ENCODE measurements around the gene LYPLAL1. TPM values are rescaled to one million over a fixed set of nuclear protein-coding genes. Genes with fewer than 3 reads are reported as not detected.

LYPLAL1 gene
- total RNA-seq, 1 experiment from 2014 or later, result 41.3 TPM

DNA sequence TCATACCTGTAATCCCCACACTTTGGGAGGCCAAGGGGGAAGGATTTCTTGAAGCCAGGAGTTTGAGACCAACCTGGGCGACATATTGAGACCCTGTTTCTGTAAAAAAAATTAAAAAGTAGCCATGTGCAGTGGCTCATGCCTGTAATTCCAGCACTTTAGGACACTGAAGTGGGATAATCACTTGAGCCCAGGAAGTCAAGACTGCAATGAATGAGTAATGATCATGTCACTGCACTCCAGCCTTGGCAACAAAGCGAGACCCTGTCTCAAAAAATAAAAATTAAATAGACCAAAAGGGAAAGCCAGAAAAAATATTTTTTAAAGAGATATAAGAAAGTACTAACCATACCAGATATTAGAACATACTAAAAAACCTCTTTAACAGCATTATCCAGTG, 44.7 kb upstream of the LYPLAL1 start:
- Histone ChIP-seq H3K27me3 (ENCODE audit: control insufficient read depth, insufficient read depth, low read length) (no peaks in the 10 kb centered on the region), H3K9me3 (ENCODE audit: control insufficient read depth, insufficient read depth, low read depth, low read length) (no peaks in the 10 kb centered on the region), H3K4me1 (ENCODE audit: control insufficient read depth, insufficient read depth, low read length) (no peaks in the 10 kb centered on the region), H3K27ac (ENCODE audit: low read length) (no peak overlapping the region), H3K4me3 (ENCODE audit: low read depth in 2 of 2, low read length in 2 of 2) (no peak overlapping the region), H3K36me3 (ENCODE audit: control insufficient read depth, insufficient read depth, low read length) (no peaks in the 10 kb centered on the region; the same call in 1 of the 2 replicates)
- DNase-seq (ENCODE audit: low read depth, low spot score) (no peak), ATAC-seq (no peak)
- CTCF ChIA-PET, result no interaction called here
- BruUV-seq (replicated peaks), result no TSS peak
- POLR2A ChIA-PET, result no interaction called here
- in situ Hi-C loops (cut with HindIII; ENCODE audit: low pct_unique_long_range_greater_than_20kb, low sequenced_read_pairs), result no loop called here
- TF ChIP-seq SIN3A (IDR thresholded peaks at IDR 0.05; ENCODE audit: borderline replicate concordance, insufficient read depth, low read depth, low read length) (no peak), TCF7L2 (IDR thresholded peaks at IDR 0.05; ENCODE audit: low read depth, low read length) (no peak), POLR2AphosphoS5 (IDR thresholded peaks at IDR 0.05; ENCODE audit: low read depth, low read length) (no peak)
- TF ChIP-seq, protein P1, sequence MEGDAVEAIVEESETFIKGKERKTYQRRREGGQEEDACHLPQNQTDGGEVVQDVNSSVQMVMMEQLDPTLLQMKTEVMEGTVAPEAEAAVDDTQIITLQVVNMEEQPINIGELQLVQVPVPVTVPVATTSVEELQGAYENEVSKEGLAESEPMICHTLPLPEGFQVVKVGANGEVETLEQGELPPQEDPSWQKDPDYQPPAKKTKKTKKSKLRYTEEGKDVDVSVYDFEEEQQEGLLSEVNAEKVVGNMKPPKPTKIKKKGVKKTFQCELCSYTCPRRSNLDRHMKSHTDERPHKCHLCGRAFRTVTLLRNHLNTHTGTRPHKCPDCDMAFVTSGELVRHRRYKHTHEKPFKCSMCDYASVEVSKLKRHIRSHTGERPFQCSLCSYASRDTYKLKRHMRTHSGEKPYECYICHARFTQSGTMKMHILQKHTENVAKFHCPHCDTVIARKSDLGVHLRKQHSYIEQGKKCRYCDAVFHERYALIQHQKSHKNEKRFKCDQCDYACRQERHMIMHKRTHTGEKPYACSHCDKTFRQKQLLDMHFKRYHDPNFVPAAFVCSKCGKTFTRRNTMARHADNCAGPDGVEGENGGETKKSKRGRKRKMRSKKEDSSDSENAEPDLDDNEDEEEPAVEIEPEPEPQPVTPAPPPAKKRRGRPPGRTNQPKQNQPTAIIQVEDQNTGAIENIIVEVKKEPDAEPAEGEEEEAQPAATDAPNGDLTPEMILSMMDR (IDR thresholded peaks at IDR 0.05), result no peak
- TF ChIP-seq, protein P2, sequence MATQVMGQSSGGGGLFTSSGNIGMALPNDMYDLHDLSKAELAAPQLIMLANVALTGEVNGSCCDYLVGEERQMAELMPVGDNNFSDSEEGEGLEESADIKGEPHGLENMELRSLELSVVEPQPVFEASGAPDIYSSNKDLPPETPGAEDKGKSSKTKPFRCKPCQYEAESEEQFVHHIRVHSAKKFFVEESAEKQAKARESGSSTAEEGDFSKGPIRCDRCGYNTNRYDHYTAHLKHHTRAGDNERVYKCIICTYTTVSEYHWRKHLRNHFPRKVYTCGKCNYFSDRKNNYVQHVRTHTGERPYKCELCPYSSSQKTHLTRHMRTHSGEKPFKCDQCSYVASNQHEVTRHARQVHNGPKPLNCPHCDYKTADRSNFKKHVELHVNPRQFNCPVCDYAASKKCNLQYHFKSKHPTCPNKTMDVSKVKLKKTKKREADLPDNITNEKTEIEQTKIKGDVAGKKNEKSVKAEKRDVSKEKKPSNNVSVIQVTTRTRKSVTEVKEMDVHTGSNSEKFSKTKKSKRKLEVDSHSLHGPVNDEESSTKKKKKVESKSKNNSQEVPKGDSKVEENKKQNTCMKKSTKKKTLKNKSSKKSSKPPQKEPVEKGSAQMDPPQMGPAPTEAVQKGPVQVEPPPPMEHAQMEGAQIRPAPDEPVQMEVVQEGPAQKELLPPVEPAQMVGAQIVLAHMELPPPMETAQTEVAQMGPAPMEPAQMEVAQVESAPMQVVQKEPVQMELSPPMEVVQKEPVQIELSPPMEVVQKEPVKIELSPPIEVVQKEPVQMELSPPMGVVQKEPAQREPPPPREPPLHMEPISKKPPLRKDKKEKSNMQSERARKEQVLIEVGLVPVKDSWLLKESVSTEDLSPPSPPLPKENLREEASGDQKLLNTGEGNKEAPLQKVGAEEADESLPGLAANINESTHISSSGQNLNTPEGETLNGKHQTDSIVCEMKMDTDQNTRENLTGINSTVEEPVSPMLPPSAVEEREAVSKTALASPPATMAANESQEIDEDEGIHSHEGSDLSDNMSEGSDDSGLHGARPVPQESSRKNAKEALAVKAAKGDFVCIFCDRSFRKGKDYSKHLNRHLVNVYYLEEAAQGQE (IDR thresholded peaks at IDR 0.05; ENCODE audit: insufficient read depth in 1 of 2, low read depth in 2 of 2, low read length in 1 of 2), result no peak
- intact Hi-C loops (cut with micrococcal nuclease; ENCODE audit: unreplicated experiment), result no loop called here

DNA sequence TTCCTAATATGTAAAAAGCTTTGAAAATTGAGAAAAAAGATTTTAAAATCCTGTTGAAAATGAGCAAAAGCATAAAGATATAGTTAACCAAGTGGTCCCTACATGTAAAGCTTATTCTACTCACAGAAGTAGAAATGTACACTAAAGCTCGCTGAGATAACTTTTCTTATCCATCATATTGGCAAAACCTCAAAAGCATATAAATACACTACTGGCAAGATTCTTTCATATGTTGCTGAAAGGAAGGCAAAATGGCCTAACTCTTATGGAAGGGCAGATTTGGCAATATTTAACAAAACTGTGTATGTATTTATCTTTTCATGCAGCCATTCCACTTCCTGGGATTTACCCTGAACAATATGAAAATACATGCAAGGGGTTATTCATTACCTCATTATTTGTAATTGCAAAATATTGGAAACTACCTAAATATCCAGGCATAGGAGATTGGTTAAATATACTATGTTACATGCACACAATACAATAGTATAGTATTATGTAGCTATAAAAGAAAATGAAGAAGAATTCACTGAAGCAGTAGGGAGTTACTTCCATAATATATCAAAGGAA, 43.2 kb upstream of the LYPLAL1 start:
- CTCF ChIA-PET, result no interaction called here
- H3K27ac ChIP-seq (ENCODE audit: low read length), result no peak overlapping the region
- H3K27me3 ChIP-seq (ENCODE audit: control insufficient read depth, insufficient read depth, low read length), result no peaks in the 10 kb centered on the region
- intact Hi-C loops (cut with micrococcal nuclease; ENCODE audit: unreplicated experiment) (no loop called here), in situ Hi-C loops (cut with HindIII; ENCODE audit: low pct_unique_long_range_greater_than_20kb, low sequenced_read_pairs) (no loop called here)
- no peaks in the 10 kb centered on the region; the same call in 1 of the 2 replicates for H3K36me3 ChIP-seq (ENCODE audit: control insufficient read depth, insufficient read depth, low read length)
- no peaks in the 10 kb centered on the region for H3K4me1 ChIP-seq (ENCODE audit: control insufficient read depth, insufficient read depth, low read length)
- no peak for DNase-seq (ENCODE audit: low read depth, low spot score)
- TF ChIP-seq, protein P2 (IDR thresholded peaks at IDR 0.05; ENCODE audit: insufficient read depth in 1 of 2, low read depth in 2 of 2, low read length in 1 of 2), result no peak
- TF ChIP-seq POLR2AphosphoS5 (IDR thresholded peaks at IDR 0.05; ENCODE audit: low read depth, low read length) (no peak), SIN3A (IDR thresholded peaks at IDR 0.05; ENCODE audit: borderline replicate concordance, insufficient read depth, low read depth, low read length) (no peak)
- TF ChIP-seq, protein P1 (IDR thresholded peaks at IDR 0.05), result no peak
- BruUV-seq (replicated peaks), result no TSS peak
- ATAC-seq, result no peak
- no peak overlapping the region for H3K4me3 ChIP-seq (ENCODE audit: low read depth in 2 of 2, low read length in 2 of 2)
- POLR2A ChIA-PET, result no interaction called here
- no peaks in the 10 kb centered on the region for H3K9me3 ChIP-seq (ENCODE audit: control insufficient read depth, insufficient read depth, low read depth, low read length)
